Activated gamma-delta T cell treated with Interleukin-2 at 50 U/mL for 16 hours (primary cell): ENCODE data around the gene PKNOX2.

Experiments used
- DNase-seq: peaks from one replicate; pipeline ENCODE4 v3.0.0-alpha.2; 2020

Gene PKNOX2

GRCh38 chr11:125317416-125317815 lies 152.9 kb downstream of the PKNOX2 start:
- no peak for DNase-seq

GRCh38 chr11:125319649-125320048 lies 155.1 kb downstream of the PKNOX2 start:
- no peak for DNase-seq

- no peak for DNase-seq
These were observed 156.0 kb downstream of the PKNOX2 start for GRCh38 chr11:125320347-125321076.

- no peak for DNase-seq
These were observed 157.7 kb downstream of the PKNOX2 start for GRCh38 chr11:125322289-125322688.

GRCh38 chr11:125325196-125325595 lies 160.6 kb downstream of the PKNOX2 start:
- no peak for DNase-seq

- no peak for DNase-seq
These were observed 161.6 kb downstream of the PKNOX2 start for GRCh38 chr11:125326126-125326525.

- no peak for DNase-seq
These were observed 163.1 kb downstream of the PKNOX2 start for GRCh38 chr11:125327518-125328224.

GRCh38 chr11:125328225-125328580 lies 163.7 kb downstream of the PKNOX2 start:
- no peak for DNase-seq

GRCh38 chr11:125329786-125330185 lies 165.2 kb downstream of the PKNOX2 start:
- DNase-seq, result no peak

- DNase-seq, result no peak
These were observed 166.1 kb downstream of the PKNOX2 start for GRCh38 chr11:125330462-125331325.

- no peak for DNase-seq
These were observed 166.9 kb downstream of the PKNOX2 start for GRCh38 chr11:125331357-125332035.

- no peak for DNase-seq
These were observed 168.3 kb downstream of the PKNOX2 start for GRCh38 chr11:125332821-125333220.

GRCh38 chr11:125333354-125334073 lies 169.0 kb downstream of the PKNOX2 start:
- DNase-seq, result no peak

- no peak for DNase-seq
These were observed 170.6 kb downstream of the PKNOX2 start for GRCh38 chr11:125335106-125335505.

- DNase-seq, result no peak
These were observed 173.6 kb downstream of the PKNOX2 start for GRCh38 chr11:125337836-125338834.

GRCh38 chr11:125338886-125339811 lies 174.6 kb downstream of the PKNOX2 start:
- DNase-seq, result no peak

- DNase-seq, result no peak
These were observed 177.1 kb downstream of the PKNOX2 start for GRCh38 chr11:125341676-125342075.

GRCh38 chr11:125342281-125342930 lies 177.9 kb downstream of the PKNOX2 start:
- no peak for DNase-seq

GRCh38 chr11:125343086-125343717 lies 178.7 kb downstream of the PKNOX2 start:
- no peak for DNase-seq
